NCI-H460 (cell line): Measurements from ENCODE around the gene ATP6V0D1. TPM values are rescaled to one million over a fixed set of nuclear protein-coding genes. Genes with fewer than 3 reads are reported as not detected.

Experiments
- DNase-seq: peaks from one replicate; pipeline ENCODE4 v3.0.0-alpha.2; 2016; ENCODE audit warnings: low read depth; ENCODE audit errors: extremely low read depth
- small RNA-seq, 2 experiments: library from RNA; depleted of rRNA; stranded (forward); fragments of <200 nt; gene quantifications; one replicate each; pipeline ENCODE3, GENCODE V24; 2014
- total RNA-seq: library from RNA; depleted of rRNA; stranded (reverse); fragments of >200 nt; shearing (Covaris generic); gene quantifications from 2 replicates; pipeline ENCODE4 v1.2.3, GENCODE V29; 2014; rRNA removed

The ATP6V0D1 gene
- total RNA-seq, 1 experiment from 2014 or later, result 66.7 TPM

DNA sequence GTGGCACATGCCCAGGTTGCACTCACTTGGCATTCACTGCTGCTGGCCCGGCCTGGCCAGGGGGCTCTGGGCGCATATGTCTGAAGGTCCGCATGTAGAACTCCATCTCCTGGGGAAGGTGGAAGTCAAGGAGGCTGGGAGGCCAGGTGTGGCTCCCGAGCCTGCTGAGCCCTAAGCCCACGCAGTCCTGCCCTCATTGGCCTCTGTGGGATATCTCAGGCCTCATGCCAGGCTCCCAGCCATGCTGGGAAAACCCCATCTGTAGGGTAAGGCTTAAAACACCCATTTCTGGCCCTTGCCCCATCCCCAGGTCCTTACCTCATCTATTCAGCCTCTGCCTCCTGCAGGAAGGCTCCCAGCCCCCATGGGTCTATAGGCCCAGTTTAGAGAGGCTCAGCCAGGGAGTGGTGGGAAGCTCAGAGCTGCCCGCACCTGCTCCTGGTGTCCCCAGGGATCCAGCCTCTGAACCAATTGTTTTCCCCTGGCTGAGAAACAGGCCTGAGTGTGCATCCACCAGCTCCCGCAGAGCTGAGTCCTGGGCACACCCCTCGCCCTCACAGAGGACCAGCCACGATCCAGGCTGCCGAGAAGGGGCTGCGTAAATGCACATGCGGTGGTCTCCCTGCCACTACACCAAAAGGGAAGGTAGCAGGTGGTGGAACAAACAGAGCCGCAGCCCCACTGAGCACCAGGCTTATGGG, 85.3 kb downstream of the ATP6V0D1 start:
- no peak for DNase-seq

GRCh38 chr16:67395105-67395457, 85.9 kb downstream of the ATP6V0D1 start:
- DNase-seq, result no peak

DNA sequence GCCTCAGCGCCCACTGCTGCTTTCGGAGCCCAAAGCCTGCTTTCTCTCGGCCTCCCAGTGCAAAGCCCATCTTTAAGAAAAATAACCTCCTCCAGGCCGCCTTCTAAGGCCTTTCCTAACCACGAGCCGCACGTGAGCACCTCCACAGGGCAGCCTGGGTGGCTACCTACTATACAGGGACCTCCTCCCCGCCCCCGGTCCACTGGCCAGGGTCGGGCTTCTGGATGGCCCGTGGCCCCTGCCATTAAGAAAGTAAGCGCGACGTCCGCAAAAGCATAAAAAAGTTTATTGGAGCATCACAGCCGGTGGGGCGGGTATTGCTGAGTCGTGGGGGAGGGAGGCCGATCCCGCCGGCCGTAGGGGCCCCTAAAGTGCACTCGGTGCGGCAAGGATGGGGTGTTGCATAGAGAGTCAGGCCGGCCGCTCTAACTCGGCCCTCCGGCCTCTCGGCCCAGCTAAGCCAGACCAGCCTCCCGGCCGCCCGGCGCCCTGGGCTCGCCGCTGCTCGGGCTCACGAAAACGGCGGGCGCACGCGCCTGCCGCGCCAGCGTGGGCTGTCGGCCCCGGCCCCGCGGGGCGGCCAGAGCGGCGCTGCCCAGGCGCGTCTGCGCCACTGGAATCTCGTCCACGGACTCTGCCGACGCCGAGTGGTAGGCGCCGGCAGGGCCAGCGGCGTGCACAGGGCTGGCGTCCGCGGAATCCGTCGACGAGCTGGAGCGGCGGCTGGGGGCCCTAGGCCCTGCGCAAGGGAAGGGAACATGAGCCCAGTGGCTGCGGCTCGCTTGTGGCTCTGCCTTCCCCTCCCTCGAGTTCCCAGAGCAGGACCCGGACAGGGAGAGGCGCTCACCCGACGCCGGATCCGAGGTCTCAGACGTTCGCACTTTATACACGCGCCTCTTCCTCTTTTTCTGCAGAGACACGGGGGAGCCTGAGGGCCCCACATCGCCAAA, 86.5 kb downstream of the ATP6V0D1 start:
- DNase-seq, result no peak

DNA sequence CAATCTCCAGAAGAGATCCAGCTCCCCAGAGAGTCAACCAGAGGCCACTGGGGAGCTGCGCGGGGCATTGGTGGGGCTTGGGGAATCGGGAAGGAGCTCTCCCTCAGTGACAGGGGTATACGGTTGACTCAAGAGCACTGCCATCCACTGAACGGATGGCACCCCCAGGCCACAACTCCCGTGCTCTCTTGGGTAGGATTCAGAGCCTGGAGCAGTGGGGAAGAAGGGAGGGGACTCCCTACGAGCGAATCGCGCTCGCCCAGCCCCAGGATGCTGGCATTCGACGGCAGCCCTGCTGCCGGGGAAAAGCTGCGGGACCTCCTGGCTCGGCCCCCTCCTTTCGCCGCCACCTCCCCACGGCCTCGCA, 87.2 kb downstream of the ATP6V0D1 start:
- DNase-seq, result no peak

DNA sequence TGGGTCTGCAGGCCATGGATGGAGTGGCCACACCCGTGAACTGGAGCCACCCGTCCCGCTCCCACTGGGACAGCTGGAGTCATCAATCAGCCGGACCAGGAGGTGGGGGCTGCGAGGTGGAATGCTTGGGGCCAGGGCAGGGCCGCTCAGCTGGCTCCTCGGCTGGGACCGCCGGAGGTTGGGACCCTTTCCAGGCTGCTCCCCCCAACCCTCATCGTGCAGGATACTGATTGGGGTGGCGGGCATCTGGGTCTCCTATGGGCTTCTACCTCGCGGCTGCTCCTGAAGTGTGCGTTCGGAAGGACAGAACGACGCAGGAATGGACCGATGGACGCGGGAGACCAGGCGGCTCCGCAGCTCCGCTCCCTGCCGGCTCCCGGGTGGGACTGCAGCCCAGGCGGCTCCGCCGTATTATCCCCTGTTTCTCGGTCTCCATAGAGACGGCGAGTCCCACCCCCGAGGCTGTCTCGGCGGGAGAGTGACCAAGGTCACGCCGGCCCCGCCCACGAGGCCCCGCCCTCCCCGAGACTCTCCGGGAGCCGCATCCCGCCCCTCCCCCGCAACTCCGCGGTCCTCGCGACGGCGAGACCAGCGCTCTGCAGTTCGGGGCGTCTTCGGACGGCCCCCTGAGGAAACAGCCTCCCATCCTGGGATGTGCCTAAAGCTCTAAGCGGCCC, 87.7 kb downstream of the ATP6V0D1 start, which contains the start of gene TPPP3:
TSS of gene TPPP3 (minus strand) at position 388 of the 677 bp plus-strand sequence. CDS start 2,387 bp downstream, outside the sequence.
- peak; percentile 53 for DNase-seq

- DNase-seq, result no peak
Measured at GRCh38 chr16:67392301-67393059, 88.5 kb downstream of the ATP6V0D1 start.

- DNase-seq, result no peak
Measured at GRCh38 chr16:67391424-67392300, 89.3 kb downstream of the ATP6V0D1 start.

DNA sequence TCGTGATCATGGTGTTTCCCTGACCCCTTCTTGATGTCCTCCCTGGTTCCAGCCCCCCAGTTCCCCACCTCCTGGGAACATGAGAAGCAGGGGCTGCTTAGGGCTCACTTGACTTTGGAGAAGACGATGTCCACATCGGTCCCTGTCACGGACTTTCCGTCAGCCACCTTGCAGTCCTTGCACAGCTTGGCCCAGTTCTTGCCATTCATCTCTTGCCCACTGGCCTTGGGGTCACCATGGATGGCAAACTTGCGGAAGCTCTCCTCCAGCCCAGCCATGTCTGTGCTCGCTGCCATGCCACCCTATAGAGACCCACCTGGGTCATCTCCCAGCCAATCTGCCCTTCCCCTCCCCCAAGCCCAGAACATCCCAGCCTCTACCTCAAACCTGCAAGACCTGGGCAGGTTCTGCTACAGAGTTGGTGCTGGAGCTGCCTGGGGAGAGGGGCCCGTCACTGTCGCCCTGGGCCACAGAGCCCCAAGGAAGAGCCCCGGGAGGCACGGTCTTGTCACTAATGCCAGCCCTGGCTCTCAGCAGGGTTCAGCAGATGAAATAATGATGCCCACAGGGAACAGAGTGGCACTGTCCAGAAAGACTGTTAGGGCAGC, 90.0 kb downstream of the ATP6V0D1 start:
- no peak for DNase-seq

DNA sequence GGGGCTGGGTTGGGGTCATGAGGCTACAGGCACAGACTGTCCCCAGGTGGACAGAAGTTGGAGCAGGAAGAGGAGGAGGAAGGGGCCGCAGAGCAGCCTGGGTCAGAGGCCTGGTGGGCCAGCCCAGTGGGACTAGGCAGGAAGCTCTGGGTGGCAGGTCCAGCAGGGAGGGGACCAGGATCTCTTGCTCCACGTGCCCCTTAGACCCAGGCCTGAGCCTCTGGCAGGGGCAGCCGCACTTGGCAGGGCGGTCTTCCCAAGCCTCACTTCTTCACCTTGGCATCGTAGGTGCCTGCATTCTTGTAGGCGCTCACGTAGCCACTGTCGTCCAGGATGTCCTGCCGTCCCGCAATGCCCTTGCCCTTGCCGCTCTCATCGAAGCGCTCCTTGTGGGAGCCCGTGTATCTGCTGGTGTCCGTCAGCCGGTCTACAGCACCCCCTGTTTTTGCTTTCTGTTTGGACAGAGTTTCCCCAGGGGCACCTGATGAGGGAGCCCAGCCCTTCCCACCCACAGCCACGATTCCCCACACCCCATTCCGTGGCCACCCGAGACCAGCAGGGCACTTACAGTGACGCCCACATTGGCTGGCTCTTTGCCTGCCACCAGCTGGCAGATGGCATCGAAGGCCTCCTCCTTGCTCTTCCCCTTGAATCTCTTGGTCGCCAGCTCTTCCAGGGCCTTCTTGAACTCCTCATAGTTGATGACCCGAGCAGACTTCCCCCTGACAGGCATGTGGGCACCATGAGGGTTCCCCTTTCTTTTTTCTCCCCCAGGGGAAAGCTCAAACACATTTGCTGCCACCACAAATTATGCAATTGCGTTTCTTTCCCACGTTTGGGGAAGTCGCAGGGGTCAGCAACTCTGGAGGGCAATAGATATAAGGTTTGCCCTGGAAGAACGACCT, 90.8 kb downstream of the ATP6V0D1 start:
- DNase-seq, result no peak

DNA sequence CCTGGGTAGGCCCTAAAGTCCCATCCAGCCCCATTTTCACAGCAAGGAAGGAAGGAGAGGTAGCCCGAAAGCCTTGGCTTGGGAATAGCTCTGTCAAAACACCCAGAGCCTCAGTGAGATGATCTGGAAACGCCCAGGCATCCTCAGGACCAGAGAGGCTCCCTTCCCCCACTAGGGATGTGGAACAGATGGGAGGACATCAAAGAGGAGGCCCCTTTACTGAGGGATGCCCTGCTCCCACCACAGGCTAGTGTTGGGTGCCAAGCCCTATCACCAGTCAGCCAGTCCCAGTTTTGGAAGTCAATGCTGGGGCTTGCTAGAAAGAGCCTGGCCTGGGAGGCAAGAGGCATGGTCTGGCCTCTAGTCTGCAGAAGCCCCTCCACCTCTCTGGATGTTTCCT, 92.4 kb downstream of the ATP6V0D1 start:
- DNase-seq, result no peak

DNA sequence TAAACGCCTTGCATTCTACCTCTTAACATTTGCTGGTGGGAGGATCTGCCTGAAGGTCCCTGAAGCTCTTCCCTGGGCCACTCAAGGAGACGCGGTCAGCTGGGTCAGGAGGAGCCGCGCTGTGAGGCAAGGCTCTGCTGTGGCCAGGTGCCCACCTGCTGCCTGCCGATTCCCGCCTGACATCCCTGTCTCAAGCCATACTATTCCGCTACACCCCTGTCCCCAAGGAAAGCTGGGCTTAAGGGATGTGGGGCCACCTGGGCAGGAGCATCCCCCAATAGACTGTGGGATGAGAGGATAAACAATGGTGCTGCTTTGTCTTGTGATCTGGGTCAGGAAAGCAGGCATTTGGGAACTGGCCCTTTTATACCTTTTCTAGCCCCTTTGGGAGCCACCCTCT, 92.8 kb downstream of the ATP6V0D1 start:
- no peak for DNase-seq

Small RNAs within 50 kb of the gene (small RNA-seq; reads per million reads assigned to genes)
- 0 reads per million in 2 experiments for gene RNU1-123P

Other genes with a start within 250 kb of the ATP6V0D1 start
- gene FHOD1, start 233.7 kb downstream of the ATP6V0D1 start, total RNA-seq, result 22.6 and 30.4 TPM in 2 replicates
- 0.78 and 0.94 TPM in 2 replicates for gene SLC9A5, start 232.2 kb downstream of the ATP6V0D1 start, total RNA-seq
- gene PLEKHG4, start 201.6 kb downstream of the ATP6V0D1 start, total RNA-seq, result 7.1 and 9.1 TPM in 2 replicates
- gene KCTD19, start 154.4 kb downstream of the ATP6V0D1 start, total RNA-seq, result not detected in 2 replicates
- gene LRRC36, start 154.3 kb downstream of the ATP6V0D1 start, total RNA-seq, result not detected in 2 replicates
- gene TPPP3, start 87.7 kb downstream of the ATP6V0D1 start, total RNA-seq, result 0.84 TPM in 1 of 2 replicates, not detected in the other
- 9.9 and 12.6 TPM in 2 replicates for gene ZDHHC1, start 64.7 kb downstream of the ATP6V0D1 start, total RNA-seq
- 0.17 and 1.2 TPM in 2 replicates for gene HSD11B2, start 50.0 kb downstream of the ATP6V0D1 start, total RNA-seq
- not detected in 2 replicates for gene AGRP, start 2.4 kb upstream of the ATP6V0D1 start, total RNA-seq
- gene RIPOR1, start 47.7 kb upstream of the ATP6V0D1 start, total RNA-seq, result 21.9 and 24.1 TPM in 2 replicates
- 41.6 and 55.9 TPM in 2 replicates for gene CTCF, start 81.4 kb upstream of the ATP6V0D1 start, total RNA-seq
- gene CARMIL2, start 164.0 kb upstream of the ATP6V0D1 start, total RNA-seq, result 0.32 and 0.40 TPM in 2 replicates
- gene ACD, start 179.1 kb upstream of the ATP6V0D1 start, total RNA-seq, result 27.7 and 37.9 TPM in 2 replicates
- 3.4 and 6.5 TPM in 2 replicates for gene PARD6A, start 179.8 kb upstream of the ATP6V0D1 start, total RNA-seq
- gene ENKD1, start 185.6 kb upstream of the ATP6V0D1 start, total RNA-seq, result 10.2 and 10.4 TPM in 2 replicates
- gene C16orf86, start 185.7 kb upstream of the ATP6V0D1 start, total RNA-seq, result 0.27 TPM in 1 of 2 replicates, not detected in the other
- 15.0 and 17.4 TPM in 2 replicates for gene GFOD2, start 238.2 kb upstream of the ATP6V0D1 start, total RNA-seq